WTC11 (cell line): Measurements from ENCODE around the gene SDK2. TPM values are rescaled to one million over a fixed set of nuclear protein-coding genes. Genes with fewer than 3 reads are reported as not detected.

Experiments
- ATAC-seq: fragments of 200-7000 bp; cut with Tn5 transposase; 2 replicates; pipeline ENCODE4 v1.10.0; 2021; ENCODE audit warnings: mild to moderate bottlenecking, moderate library complexity
- CTCF ChIA-PET: fragments of 300-600 bp; sonication (Branson Sonifier 250); formaldehyde crosslinking; loops from one replicate; lab custom pipeline; 2021; ENCODE audit warnings: antibody characterized with exemption; lab: Charles Lee
- POLR2A ChIA-PET: fragments of 350-600 bp; sonication (Branson Sonifier 250); formaldehyde crosslinking; loops from one replicate; lab custom pipeline; 2021; ENCODE audit warnings: antibody characterized with exemption; lab: Charles Lee
- DNase-seq: peaks from one replicate; pipeline ENCODE4 v3.0.0; 2021; ENCODE audit warnings: low spot score
- H3K27ac Mint-ChIP-seq: 2 replicates; pipeline ENCODE4 v1.8.0; 2021; ENCODE audit warnings: mixed read lengths
- H3K27me3 Mint-ChIP-seq: 2 replicates; pipeline ENCODE4 v1.8.0; 2021; ENCODE audit warnings: low read depth, mild to moderate bottlenecking, moderate library complexity, mixed read lengths
- H3K36me3 Mint-ChIP-seq: 2 replicates; pipeline ENCODE4 v1.8.0; 2021; ENCODE audit warnings: mixed read lengths
- H3K4me1 Mint-ChIP-seq: 2 replicates; pipeline ENCODE4 v1.8.0; 2022; ENCODE audit warnings: mixed read lengths
- H3K4me3 Mint-ChIP-seq: 2 replicates; pipeline ENCODE4 v1.8.0; 2021; ENCODE audit warnings: mild to moderate bottlenecking, moderate library complexity, mixed read lengths
- H3K9me3 Mint-ChIP-seq: 2 replicates; pipeline ENCODE4 v1.8.0; 2021; ENCODE audit warnings: mixed read lengths
- NFE2L1 ChIP-seq: sonication (generic); formaldehyde crosslinking; IDR thresholded peaks from 2 replicates; pipeline ENCODE4 v1.8.1; 2023; ENCODE audit warnings: missing genetic modification reagents
- NR1H2 ChIP-seq: sonication (generic); formaldehyde crosslinking; IDR thresholded peaks from 2 replicates; pipeline ENCODE4 v1.9.0; 2021; ENCODE audit warnings: mild to moderate bottlenecking, moderate library complexity, missing genetic modification reagents
- SP1 ChIP-seq: sonication (generic); formaldehyde crosslinking; conservative IDR thresholded peaks from 2 replicates; pipeline ENCODE4 v1.8.1; 2022; ENCODE audit warnings: missing genetic modification reagents
- TP53 ChIP-seq: sonication (generic); formaldehyde crosslinking; IDR thresholded peaks from 2 replicates; pipeline ENCODE4 v1.8.1; 2023; ENCODE audit warnings: mild to moderate bottlenecking, missing genetic modification reagents
- ZBTB21 ChIP-seq: sonication (generic); formaldehyde crosslinking; IDR thresholded peaks from 2 replicates; pipeline ENCODE4 v1.8.1; 2023; ENCODE audit warnings: mild to moderate bottlenecking, missing genetic modification reagents, borderline replicate concordance
- ZNF138 ChIP-seq: sonication (generic); formaldehyde crosslinking; conservative IDR thresholded peaks from 2 replicates; pipeline ENCODE4 v1.8.1; 2022; ENCODE audit warnings: mild to moderate bottlenecking, moderate library complexity, missing genetic modification reagents
- ZNF396 ChIP-seq: fragments of 250-450 bp; sonication (Bioruptor Pico); IDR thresholded peaks from 2 replicates; pipeline ENCODE4 v1.8.0; 2021; ENCODE audit warnings: mild to moderate bottlenecking, moderate library complexity, borderline replicate concordance
- ZNF423 ChIP-seq: fragments of 250-450 bp; sonication (Bioruptor Pico); IDR thresholded peaks from 2 replicates; pipeline ENCODE4 v2.1.2; 2022; ENCODE audit warnings: mild to moderate bottlenecking, moderate library complexity
- total RNA-seq: library from RNA; stranded (reverse); gene quantifications from 3 replicates; pipeline ENCODE4 v1.2.3, GENCODE V29; 2021
- TF ChIP-seq, protein P1 (sequence below): fragments of 250-450 bp; sonication (Bioruptor Pico); IDR thresholded peaks from 2 replicates; pipeline ENCODE4 v1.9.0; 2021; ENCODE audit warnings: mild to moderate bottlenecking
- TF ChIP-seq, protein P2 (sequence below): sonication (generic); formaldehyde crosslinking; IDR thresholded peaks from 2 replicates; pipeline ENCODE4 v1.8.0; 2022; ENCODE audit warnings: mild to moderate bottlenecking, missing genetic modification reagents
- TF ChIP-seq, protein P3 (sequence below): sonication (generic); formaldehyde crosslinking; IDR thresholded peaks from 2 replicates; pipeline ENCODE4 v1.8.1; 2023; ENCODE audit warnings: mild to moderate bottlenecking, moderate library complexity, missing genetic modification reagents
- TF ChIP-seq, protein P4 (sequence below): sonication (generic); formaldehyde crosslinking; IDR thresholded peaks from 2 replicates; pipeline ENCODE4 v1.8.0; 2022; ENCODE audit warnings: mild to moderate bottlenecking, missing genetic modification reagents
- TF ChIP-seq, protein P5 (sequence below): sonication (generic); formaldehyde crosslinking; conservative IDR thresholded peaks from 2 replicates; pipeline ENCODE4 v1.8.1; 2023; ENCODE audit warnings: mild to moderate bottlenecking, low read depth, missing genetic modification reagents, moderate library complexity

The SDK2 gene
- total RNA-seq, 1 experiment from 2014 or later, result 14.8 TPM

DNA sequence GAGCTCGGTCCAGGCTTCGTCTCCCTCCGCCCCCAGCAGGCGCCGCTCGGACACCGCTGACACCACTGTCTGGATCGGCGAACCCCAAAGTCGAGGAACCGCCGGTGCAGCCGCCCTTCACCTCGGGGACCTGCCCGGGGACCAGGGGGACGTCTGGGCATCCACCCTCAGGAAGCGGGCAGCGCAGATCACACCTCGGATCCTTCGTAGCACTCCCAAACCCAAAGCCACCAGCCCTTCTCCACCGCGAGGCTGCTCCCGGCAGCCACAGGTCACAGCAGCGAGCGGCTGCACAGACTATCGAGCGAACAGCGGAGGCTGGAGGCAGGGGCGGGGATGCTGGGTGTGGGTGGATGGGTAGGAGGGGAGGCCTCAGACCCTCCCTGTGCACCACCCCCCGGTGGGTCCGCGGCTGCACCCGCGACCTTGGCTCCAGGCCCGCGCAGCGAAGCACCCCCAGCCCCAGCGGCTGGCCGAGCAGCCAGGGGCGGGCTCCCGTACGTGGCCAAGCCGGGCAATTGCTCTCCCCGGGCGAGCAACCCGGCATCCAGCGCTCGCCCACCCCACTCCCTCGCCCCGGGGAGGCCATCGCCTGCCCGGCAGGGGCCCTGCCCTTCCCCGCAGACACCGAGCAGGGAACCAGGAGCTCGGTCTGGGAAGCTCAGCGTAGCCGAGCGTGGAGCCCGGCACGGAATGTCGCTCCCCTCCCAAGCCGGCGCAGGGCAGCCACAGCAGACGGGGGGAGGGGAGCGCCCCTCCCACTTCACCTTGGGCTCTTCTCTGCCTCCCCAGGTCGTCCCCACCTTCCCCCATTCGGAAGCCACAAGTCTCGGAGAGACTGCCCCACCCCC, 1.0 kb downstream of the SDK2 start:
- peaks cover 45% of the 10 kb centered on the region for H3K4me1 Mint-ChIP-seq
- H3K4me3 Mint-ChIP-seq, result peak overlapping the region; percentile 83
- H3K27ac Mint-ChIP-seq, result no peak overlapping the region
- CTCF ChIA-PET, result interaction anchor here (0.6 to 6.0 kb wide), 12 partner anchors 9 to 309 kb away, joined by 3 to 69 read pairs (median 4); no protein-coding TSS in a partner anchor
- H3K36me3 Mint-ChIP-seq, result no peaks in the 10 kb centered on the region
- H3K9me3 Mint-ChIP-seq, result no peaks in the 10 kb centered on the region
- TF ChIP-seq, protein P1, sequence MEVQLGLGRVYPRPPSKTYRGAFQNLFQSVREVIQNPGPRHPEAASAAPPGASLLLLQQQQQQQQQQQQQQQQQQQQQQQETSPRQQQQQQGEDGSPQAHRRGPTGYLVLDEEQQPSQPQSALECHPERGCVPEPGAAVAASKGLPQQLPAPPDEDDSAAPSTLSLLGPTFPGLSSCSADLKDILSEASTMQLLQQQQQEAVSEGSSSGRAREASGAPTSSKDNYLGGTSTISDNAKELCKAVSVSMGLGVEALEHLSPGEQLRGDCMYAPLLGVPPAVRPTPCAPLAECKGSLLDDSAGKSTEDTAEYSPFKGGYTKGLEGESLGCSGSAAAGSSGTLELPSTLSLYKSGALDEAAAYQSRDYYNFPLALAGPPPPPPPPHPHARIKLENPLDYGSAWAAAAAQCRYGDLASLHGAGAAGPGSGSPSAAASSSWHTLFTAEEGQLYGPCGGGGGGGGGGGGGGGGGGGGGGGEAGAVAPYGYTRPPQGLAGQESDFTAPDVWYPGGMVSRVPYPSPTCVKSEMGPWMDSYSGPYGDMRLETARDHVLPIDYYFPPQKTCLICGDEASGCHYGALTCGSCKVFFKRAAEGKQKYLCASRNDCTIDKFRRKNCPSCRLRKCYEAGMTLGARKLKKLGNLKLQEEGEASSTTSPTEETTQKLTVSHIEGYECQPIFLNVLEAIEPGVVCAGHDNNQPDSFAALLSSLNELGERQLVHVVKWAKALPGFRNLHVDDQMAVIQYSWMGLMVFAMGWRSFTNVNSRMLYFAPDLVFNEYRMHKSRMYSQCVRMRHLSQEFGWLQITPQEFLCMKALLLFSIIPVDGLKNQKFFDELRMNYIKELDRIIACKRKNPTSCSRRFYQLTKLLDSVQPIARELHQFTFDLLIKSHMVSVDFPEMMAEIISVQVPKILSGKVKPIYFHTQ, result no peak
- no peak for TF ChIP-seq ZBTB21 (CRISPR knock-in tag)
- TF ChIP-seq, protein P2, sequence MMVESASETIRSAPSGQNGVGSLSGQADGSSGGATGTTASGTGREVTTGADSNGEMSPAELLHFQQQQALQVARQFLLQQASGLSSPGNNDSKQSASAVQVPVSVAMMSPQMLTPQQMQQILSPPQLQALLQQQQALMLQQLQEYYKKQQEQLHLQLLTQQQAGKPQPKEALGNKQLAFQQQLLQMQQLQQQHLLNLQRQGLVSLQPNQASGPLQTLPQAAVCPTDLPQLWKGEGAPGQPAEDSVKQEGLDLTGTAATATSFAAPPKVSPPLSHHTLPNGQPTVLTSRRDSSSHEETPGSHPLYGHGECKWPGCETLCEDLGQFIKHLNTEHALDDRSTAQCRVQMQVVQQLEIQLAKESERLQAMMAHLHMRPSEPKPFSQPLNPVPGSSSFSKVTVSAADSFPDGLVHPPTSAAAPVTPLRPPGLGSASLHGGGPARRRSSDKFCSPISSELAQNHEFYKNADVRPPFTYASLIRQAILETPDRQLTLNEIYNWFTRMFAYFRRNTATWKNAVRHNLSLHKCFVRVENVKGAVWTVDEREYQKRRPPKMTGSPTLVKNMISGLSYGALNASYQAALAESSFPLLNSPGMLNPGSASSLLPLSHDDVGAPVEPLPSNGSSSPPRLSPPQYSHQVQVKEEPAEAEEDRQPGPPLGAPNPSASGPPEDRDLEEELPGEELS (CRISPR knock-in tag), result 0 out of 2 replicates have a peak, but pooled peaks have one; percentile 72
- TF ChIP-seq ZNF423, result peak; percentile 81
- TF ChIP-seq, protein P3, sequence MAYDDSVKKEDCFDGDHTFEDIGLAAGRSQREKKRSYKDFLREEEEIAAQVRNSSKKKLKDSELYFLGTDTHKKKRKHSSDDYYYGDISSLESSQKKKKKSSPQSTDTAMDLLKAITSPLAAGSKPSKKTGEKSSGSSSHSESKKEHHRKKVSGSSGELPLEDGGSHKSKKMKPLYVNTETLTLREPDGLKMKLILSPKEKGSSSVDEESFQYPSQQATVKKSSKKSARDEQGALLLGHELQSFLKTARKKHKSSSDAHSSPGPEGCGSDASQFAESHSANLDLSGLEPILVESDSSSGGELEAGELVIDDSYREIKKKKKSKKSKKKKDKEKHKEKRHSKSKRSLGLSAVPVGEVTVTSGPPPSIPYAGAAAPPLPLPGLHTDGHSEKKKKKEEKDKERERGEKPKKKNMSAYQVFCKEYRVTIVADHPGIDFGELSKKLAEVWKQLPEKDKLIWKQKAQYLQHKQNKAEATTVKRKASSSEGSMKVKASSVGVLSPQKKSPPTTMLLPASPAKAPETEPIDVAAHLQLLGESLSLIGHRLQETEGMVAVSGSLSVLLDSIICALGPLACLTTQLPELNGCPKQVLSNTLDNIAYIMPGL (CRISPR knock-in tag), result 0 out of 2 replicates have a peak, but pooled peaks have one; percentile 52
- peak; percentile 38; the same call in 1 of the 2 replicates for TF ChIP-seq TP53
- TF ChIP-seq ZNF138, result 0 out of 2 replicates have a peak, but pooled peaks have one; percentile 57
- TF ChIP-seq, protein P4, sequence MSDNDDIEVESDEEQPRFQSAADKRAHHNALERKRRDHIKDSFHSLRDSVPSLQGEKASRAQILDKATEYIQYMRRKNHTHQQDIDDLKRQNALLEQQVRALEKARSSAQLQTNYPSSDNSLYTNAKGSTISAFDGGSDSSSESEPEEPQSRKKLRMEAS, result peak; percentile 71; the same call in 1 of the 2 replicates
- TF ChIP-seq SP1, result 0 out of 2 replicates have a peak, but pooled peaks have one; percentile 23
- no peak; the same call in 1 of the 2 replicates for TF ChIP-seq NR1H2
- TF ChIP-seq NFE2L1, result 0 out of 2 replicates have a peak, but pooled peaks have one; percentile 6
- TF ChIP-seq, all 79 proteins: peak for 8
- POLR2A ChIA-PET, result interaction anchor here (1.1 kb wide), 1 partner anchor 121 kb away, joined by 3 read pairs; no protein-coding TSS in a partner anchor
- ATAC-seq (peak; percentile 41), DNase-seq (peak; percentile 47)
- peaks cover 62% of the 10 kb centered on the region for H3K27me3 Mint-ChIP-seq

DNA sequence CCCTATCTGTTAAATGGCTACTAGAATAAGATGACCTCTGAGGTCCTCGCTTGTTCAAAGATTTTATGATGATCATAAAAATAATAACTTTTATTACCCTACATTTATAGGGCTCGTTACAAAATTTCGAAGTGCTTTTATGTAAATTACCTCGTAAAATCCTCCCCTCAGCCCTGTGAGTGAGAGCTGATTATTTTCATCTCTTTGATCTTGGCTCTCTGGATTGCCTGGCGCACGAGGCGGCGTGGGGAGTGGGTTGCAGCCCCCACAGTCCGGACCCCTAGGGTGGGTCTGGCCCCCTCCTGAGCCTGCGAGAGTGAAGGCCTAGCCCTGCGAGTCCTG, 1.6 kb downstream of the SDK2 start:
- no peak for TF ChIP-seq ZNF396 (CRISPR knock-in tag)
- TF ChIP-seq, protein P5, sequence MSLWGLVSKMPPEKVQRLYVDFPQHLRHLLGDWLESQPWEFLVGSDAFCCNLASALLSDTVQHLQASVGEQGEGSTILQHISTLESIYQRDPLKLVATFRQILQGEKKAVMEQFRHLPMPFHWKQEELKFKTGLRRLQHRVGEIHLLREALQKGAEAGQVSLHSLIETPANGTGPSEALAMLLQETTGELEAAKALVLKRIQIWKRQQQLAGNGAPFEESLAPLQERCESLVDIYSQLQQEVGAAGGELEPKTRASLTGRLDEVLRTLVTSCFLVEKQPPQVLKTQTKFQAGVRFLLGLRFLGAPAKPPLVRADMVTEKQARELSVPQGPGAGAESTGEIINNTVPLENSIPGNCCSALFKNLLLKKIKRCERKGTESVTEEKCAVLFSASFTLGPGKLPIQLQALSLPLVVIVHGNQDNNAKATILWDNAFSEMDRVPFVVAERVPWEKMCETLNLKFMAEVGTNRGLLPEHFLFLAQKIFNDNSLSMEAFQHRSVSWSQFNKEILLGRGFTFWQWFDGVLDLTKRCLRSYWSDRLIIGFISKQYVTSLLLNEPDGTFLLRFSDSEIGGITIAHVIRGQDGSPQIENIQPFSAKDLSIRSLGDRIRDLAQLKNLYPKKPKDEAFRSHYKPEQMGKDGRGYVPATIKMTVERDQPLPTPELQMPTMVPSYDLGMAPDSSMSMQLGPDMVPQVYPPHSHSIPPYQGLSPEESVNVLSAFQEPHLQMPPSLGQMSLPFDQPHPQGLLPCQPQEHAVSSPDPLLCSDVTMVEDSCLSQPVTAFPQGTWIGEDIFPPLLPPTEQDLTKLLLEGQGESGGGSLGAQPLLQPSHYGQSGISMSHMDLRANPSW (CRISPR knock-in tag), result no peak
- TF ChIP-seq NFE2L1, result 0 out of 2 replicates have a peak, but pooled peaks have one; percentile 16
- H3K36me3 Mint-ChIP-seq, result no peaks in the 10 kb centered on the region
- peaks cover 56% of the 10 kb centered on the region for H3K27me3 Mint-ChIP-seq
- ChIA-PET CTCF (interaction anchor here (0.6 to 6.0 kb wide), 7 partner anchors 13 to 273 kb away, joined by 3 to 69 read pairs (median 6); no protein-coding TSS in a partner anchor), POLR2A (no interaction called here)
- ATAC-seq (no peak), DNase-seq (no peak)
- H3K27ac Mint-ChIP-seq, result no peak overlapping the region
- no peaks in the 10 kb centered on the region for H3K9me3 Mint-ChIP-seq
- peaks cover 45% of the 10 kb centered on the region for H3K4me1 Mint-ChIP-seq
- peak overlapping the region; percentile 75 for H3K4me3 Mint-ChIP-seq
